ENCODE measurements around the gene INSIG1. TPM values are rescaled to one million over a fixed set of nuclear protein-coding genes. Genes with fewer than 3 reads are reported as not detected.

INSIG1 gene
- total RNA-seq, 1 donor from 2014 or later: 256 TPM

- no peak for DNase-seq (ENCODE audit: low spot score)
These were observed 30.1 kb downstream of the INSIG1 start for GRCh38 chr7:155327590-155328320.

GRCh38 chr7:155329225-155329624 is 31.5 kb downstream of the INSIG1 start:
- no peak for DNase-seq (ENCODE audit: low spot score)

GRCh38 chr7:155331396-155331795 is 33.7 kb downstream of the INSIG1 start:
- no peak for DNase-seq (ENCODE audit: low spot score)

- DNase-seq (ENCODE audit: low spot score): no peak
These were observed 35.9 kb downstream of the INSIG1 start for GRCh38 chr7:155333346-155334234.

- no peak for DNase-seq (ENCODE audit: low spot score)
These were observed 39.3 kb downstream of the INSIG1 start for GRCh38 chr7:155336812-155337602.

GRCh38 chr7:155337946-155338631 is 40.4 kb downstream of the INSIG1 start:
- no peak for DNase-seq (ENCODE audit: low spot score)

- DNase-seq (ENCODE audit: low spot score): no peak
These were observed 41.1 kb downstream of the INSIG1 start for GRCh38 chr7:155338632-155339320.

GRCh38 chr7:155339474-155339873 is 41.8 kb downstream of the INSIG1 start:
- DNase-seq (ENCODE audit: low spot score): no peak

GRCh38 chr7:155340071-155340531 is 42.4 kb downstream of the INSIG1 start:
- DNase-seq (ENCODE audit: low spot score): no peak

GRCh38 chr7:155340721-155341120 is 43.0 kb downstream of the INSIG1 start:
- DNase-seq (ENCODE audit: low spot score): no peak

GRCh38 chr7:155341463-155341983 is 43.8 kb downstream of the INSIG1 start:
- no peak for DNase-seq (ENCODE audit: low spot score)

- DNase-seq (ENCODE audit: low spot score): no peak
These were observed 44.6 kb downstream of the INSIG1 start for GRCh38 chr7:155342313-155342712.

- no peak for DNase-seq (ENCODE audit: low spot score)
These were observed 45.5 kb downstream of the INSIG1 start for GRCh38 chr7:155343150-155343549.

GRCh38 chr7:155343661-155344121 is 46.0 kb downstream of the INSIG1 start:
- no peak for DNase-seq (ENCODE audit: low spot score)

- no peak for DNase-seq (ENCODE audit: low spot score)
These were observed 46.6 kb downstream of the INSIG1 start for GRCh38 chr7:155344270-155344617.

GRCh38 chr7:155344618-155345433 is 47.1 kb downstream of the INSIG1 start:
- DNase-seq (ENCODE audit: low spot score): peak; percentile 74

- DNase-seq (ENCODE audit: low spot score): no peak
These were observed 47.8 kb downstream of the INSIG1 start for GRCh38 chr7:155345490-155345889.

GRCh38 chr7:155346285-155346684 is 48.6 kb downstream of the INSIG1 start:
- DNase-seq (ENCODE audit: low spot score): no peak

GRCh38 chr7:155348806-155349205 is 51.1 kb downstream of the INSIG1 start:
- DNase-seq (ENCODE audit: low spot score): no peak

Measured in mucosa of gallbladder (tissue), 1 donor.